Liver (tissue), 9 donors: ENCODE results near the gene MMEL1. TPM values are rescaled to one million over a fixed set of nuclear protein-coding genes. Genes with fewer than 3 reads are reported as not detected.

Source experiments
- DNase-seq: peaks from one replicate; pipeline ENCODE4 v3.0.0-alpha.2; 2017; ENCODE audit warnings: low spot score
- H3K27ac ChIP-seq, 2 donors: one replicate each; pipeline ENCODE4 v1.7.0; 2013; ENCODE audit warnings: inconsistent platforms in 2 of 2, low read length in 2 of 2, control low read depth in 1 of 2, low read depth in 1 of 2, mild to moderate bottlenecking in 1 of 2
- H3K27me3 ChIP-seq, 4 donors: one replicate each; pipeline versions ENCODE4 v1.6.1 to v1.7.0; 2013; ENCODE audit warnings: low read length in 3 of 4, inconsistent platforms in 1 of 4, mild to moderate bottlenecking in 1 of 4, moderate library complexity in 1 of 4; ENCODE audit not compliant: control insufficient read depth in 4 of 4, insufficient read depth in 4 of 4
- H3K36me3 ChIP-seq, 4 donors: one replicate each; pipeline versions ENCODE4 v1.6.1 to v1.7.0; 2013; ENCODE audit warnings: low read length in 3 of 4, mild to moderate bottlenecking in 3 of 4, low read depth in 1 of 4, moderate library complexity in 1 of 4; ENCODE audit not compliant: control insufficient read depth in 4 of 4, insufficient read depth in 3 of 4
- H3K4me1 ChIP-seq, 4 donors: one replicate each; pipeline versions ENCODE4 v1.6.1 to v1.7.0; 2013; ENCODE audit warnings: low read length in 3 of 4, mild to moderate bottlenecking in 3 of 4, moderate library complexity in 1 of 4; ENCODE audit not compliant: control insufficient read depth in 4 of 4, insufficient read depth in 4 of 4
- H3K4me3 ChIP-seq, 3 donors: one replicate each; pipeline versions ENCODE4 v1.6.1 to v1.7.0; 2013; ENCODE audit warnings: low read length in 3 of 3, control low read depth in 1 of 3, low read depth in 1 of 3, mild to moderate bottlenecking in 1 of 3
- H3K9ac ChIP-seq, 2 donors: one replicate each; pipeline ENCODE4 v1.7.0; 2013; ENCODE audit warnings: low read length in 2 of 2, mild to moderate bottlenecking in 2 of 2, moderate library complexity in 2 of 2, control low read depth in 1 of 2, low read depth in 1 of 2
- H3K9me3 ChIP-seq, 4 donors: one replicate each; pipeline versions ENCODE4 v1.6.1 to v1.7.0; 2013; ENCODE audit warnings: low read length in 3 of 4; ENCODE audit not compliant: control insufficient read depth in 4 of 4
- ATF3 ChIP-seq: IDR thresholded peaks from 2 replicates; pipeline ENCODE4 v1.6.1; 2016; ENCODE audit warnings: antibody characterized with exemption
- CTCF ChIP-seq: fragments of 150-350 bp; IDR thresholded peaks from 2 replicates; pipeline ENCODE4 v1.5.1; 2017; ENCODE audit warnings: improper control_type of control experiment, low read depth, low read length; ENCODE audit not compliant: missing input control
- EGR1 ChIP-seq, 2 donors: IDR thresholded peaks; 2 replicates each; pipeline ENCODE4 v1.6.1; 2016 to 2018; ENCODE audit warnings: antibody characterized with exemption in 2 of 2, low read depth in 2 of 2
- FOXA1 ChIP-seq: IDR thresholded peaks from 2 replicates; pipeline ENCODE4 v1.6.1; 2016; ENCODE audit warnings: antibody characterized with exemption
- FOXA2 ChIP-seq: IDR thresholded peaks from 2 replicates; pipeline ENCODE4 v1.6.1; 2016; ENCODE audit warnings: antibody characterized with exemption
- GABPA ChIP-seq, 2 donors: IDR thresholded peaks in 1 of 2; conservative IDR thresholded peaks in 1 of 2; 2 replicates each; pipeline ENCODE4 v1.6.1; 2016; ENCODE audit warnings: antibody characterized with exemption in 2 of 2, mild to moderate bottlenecking in 1 of 2, moderate library complexity in 1 of 2
- HNF4A ChIP-seq, 2 donors: conservative IDR thresholded peaks; 2 replicates each; pipeline ENCODE4 v1.6.1; 2016; ENCODE audit warnings: antibody characterized with exemption in 2 of 2, mild to moderate bottlenecking in 2 of 2
- HNF4G ChIP-seq: IDR thresholded peaks from 2 replicates; pipeline ENCODE4 v1.6.1; 2016; ENCODE audit warnings: antibody characterized with exemption
- JUND ChIP-seq, 2 donors: IDR thresholded peaks; 2 replicates each; pipeline ENCODE4 v1.6.1; 2016; ENCODE audit warnings: antibody characterized with exemption in 2 of 2
- NR2F2 ChIP-seq: IDR thresholded peaks from 2 replicates; pipeline ENCODE4 v1.6.1; 2016; ENCODE audit warnings: antibody characterized with exemption
- RAD21 ChIP-seq, 2 donors: IDR thresholded peaks; 2 replicates each; pipeline ENCODE4 v1.6.1; 2016; ENCODE audit warnings: antibody characterized with exemption in 2 of 2, mild to moderate bottlenecking in 2 of 2
- RXRA ChIP-seq, 2 donors: IDR thresholded peaks; 2 replicates each; pipeline ENCODE4 v1.6.1; 2017 to 2018; ENCODE audit warnings: antibody characterized with exemption in 2 of 2, mild to moderate bottlenecking in 1 of 2
- SP1 ChIP-seq: IDR thresholded peaks from 2 replicates; pipeline ENCODE4 v1.6.1; 2018; ENCODE audit warnings: antibody characterized with exemption, mild to moderate bottlenecking
- TAF1 ChIP-seq: conservative IDR thresholded peaks from 2 replicates; pipeline ENCODE4 v1.6.1; 2016; ENCODE audit warnings: antibody characterized with exemption, mild to moderate bottlenecking
- YY1 ChIP-seq: IDR thresholded peaks from 2 replicates; pipeline ENCODE4 v1.6.1; 2016; ENCODE audit warnings: antibody characterized with exemption, mild to moderate bottlenecking
- ZBTB33 ChIP-seq: IDR thresholded peaks from 2 replicates; pipeline ENCODE4 v1.6.1; 2016; ENCODE audit warnings: antibody characterized with exemption
- WGBS: extraction: QIAGEN DNeasy Blood & Tissue Kit; methylation state at CpG from one replicate; pipeline ENCODE4 v1.1.7; 2013; 5-methylcytosine and 5-hydroxymethylcytosine counted together
- polyA plus RNA-seq, 2 donors: library from polyadenylated mRNA; stranded (reverse) in 1 of 2; unstranded in 1 of 2; fragments of 200-250 nt in 1 of 2; fragments of >200 nt in 1 of 2; fragmentation: Nextera tagmentation in 1 of 2; extraction: Ambion mirVana in 1 of 2; gene quantifications; one replicate each; pipeline versions ENCODE4 v1.2.1 to v1.2.3, GENCODE V29; 2013 to 2015
- total RNA-seq, 2 donors: library from RNA; depleted of rRNA; stranded (reverse); fragments of >200 nt; gene quantifications; one replicate each; pipeline ENCODE4 v1.2.3, GENCODE V29; 2014
- TF ChIP-seq, protein P1 (sequence below): IDR thresholded peaks from 2 replicates; pipeline ENCODE4 v1.6.1; 2016; ENCODE audit warnings: antibody characterized with exemption
- TF ChIP-seq, protein P2 (sequence below): IDR thresholded peaks from 2 replicates; pipeline ENCODE4 v1.6.1; 2016; ENCODE audit warnings: antibody characterized with exemption, mild to moderate bottlenecking
- donor health status: healthy.
- donor health status: healthy.
- donor health status: healthy.
- donor health status: healthy.
- donor health status: healthy.

The MMEL1 gene
- total and polyA plus RNA-seq, 4 donors = under 0.01 to 0.42 TPM; not detected in 2

- TF ChIP-seq RAD21 (IDR thresholded peaks at IDR 0.05) = no peak
- no peak for TF ChIP-seq FOXA1
- no peak for TF ChIP-seq HNF4G
- no peak for TF ChIP-seq SP1
- TF ChIP-seq ZBTB33 = no peak
- TF ChIP-seq EGR1 (IDR thresholded peaks at IDR 0.05; ENCODE audit: low read depth in 2 of 2) = no peak
- TF ChIP-seq RXRA (IDR thresholded peaks at IDR 0.05) = no peak
- TF ChIP-seq, protein P1, sequence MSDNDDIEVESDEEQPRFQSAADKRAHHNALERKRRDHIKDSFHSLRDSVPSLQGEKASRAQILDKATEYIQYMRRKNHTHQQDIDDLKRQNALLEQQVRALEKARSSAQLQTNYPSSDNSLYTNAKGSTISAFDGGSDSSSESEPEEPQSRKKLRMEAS = no peak
- no peak for TF ChIP-seq CTCF
- TF ChIP-seq, protein P2, sequence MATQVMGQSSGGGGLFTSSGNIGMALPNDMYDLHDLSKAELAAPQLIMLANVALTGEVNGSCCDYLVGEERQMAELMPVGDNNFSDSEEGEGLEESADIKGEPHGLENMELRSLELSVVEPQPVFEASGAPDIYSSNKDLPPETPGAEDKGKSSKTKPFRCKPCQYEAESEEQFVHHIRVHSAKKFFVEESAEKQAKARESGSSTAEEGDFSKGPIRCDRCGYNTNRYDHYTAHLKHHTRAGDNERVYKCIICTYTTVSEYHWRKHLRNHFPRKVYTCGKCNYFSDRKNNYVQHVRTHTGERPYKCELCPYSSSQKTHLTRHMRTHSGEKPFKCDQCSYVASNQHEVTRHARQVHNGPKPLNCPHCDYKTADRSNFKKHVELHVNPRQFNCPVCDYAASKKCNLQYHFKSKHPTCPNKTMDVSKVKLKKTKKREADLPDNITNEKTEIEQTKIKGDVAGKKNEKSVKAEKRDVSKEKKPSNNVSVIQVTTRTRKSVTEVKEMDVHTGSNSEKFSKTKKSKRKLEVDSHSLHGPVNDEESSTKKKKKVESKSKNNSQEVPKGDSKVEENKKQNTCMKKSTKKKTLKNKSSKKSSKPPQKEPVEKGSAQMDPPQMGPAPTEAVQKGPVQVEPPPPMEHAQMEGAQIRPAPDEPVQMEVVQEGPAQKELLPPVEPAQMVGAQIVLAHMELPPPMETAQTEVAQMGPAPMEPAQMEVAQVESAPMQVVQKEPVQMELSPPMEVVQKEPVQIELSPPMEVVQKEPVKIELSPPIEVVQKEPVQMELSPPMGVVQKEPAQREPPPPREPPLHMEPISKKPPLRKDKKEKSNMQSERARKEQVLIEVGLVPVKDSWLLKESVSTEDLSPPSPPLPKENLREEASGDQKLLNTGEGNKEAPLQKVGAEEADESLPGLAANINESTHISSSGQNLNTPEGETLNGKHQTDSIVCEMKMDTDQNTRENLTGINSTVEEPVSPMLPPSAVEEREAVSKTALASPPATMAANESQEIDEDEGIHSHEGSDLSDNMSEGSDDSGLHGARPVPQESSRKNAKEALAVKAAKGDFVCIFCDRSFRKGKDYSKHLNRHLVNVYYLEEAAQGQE = no peak
- no peak for TF ChIP-seq YY1
- no peak for TF ChIP-seq TAF1
- no peak for TF ChIP-seq JUND (IDR thresholded peaks at IDR 0.05)
- no peak for TF ChIP-seq NR2F2
- no peak overlapping the region for H3K27ac ChIP-seq
- no peaks in the 10 kb centered on the region for H3K27me3 ChIP-seq
- H3K9ac ChIP-seq = no peak overlapping the region
- H3K4me3 ChIP-seq = no peak overlapping the region
- WGBS = 55% methylated on average over 11 of the region's 11 CpGs
- no peak for DNase-seq
- H3K4me1 ChIP-seq = peaks cover 5 to 22% (median 13%) of the 10 kb centered on the region in 4 donors
- H3K36me3 ChIP-seq = no peaks in the 10 kb centered on the region
- peaks cover 0 to 15% (median 8%) of the 10 kb centered on the region in 4 donors for H3K9me3 ChIP-seq
Measured at GRCh38 chr1:2639203-2639602, 6.4 kb upstream of the MMEL1 start.

DNA sequence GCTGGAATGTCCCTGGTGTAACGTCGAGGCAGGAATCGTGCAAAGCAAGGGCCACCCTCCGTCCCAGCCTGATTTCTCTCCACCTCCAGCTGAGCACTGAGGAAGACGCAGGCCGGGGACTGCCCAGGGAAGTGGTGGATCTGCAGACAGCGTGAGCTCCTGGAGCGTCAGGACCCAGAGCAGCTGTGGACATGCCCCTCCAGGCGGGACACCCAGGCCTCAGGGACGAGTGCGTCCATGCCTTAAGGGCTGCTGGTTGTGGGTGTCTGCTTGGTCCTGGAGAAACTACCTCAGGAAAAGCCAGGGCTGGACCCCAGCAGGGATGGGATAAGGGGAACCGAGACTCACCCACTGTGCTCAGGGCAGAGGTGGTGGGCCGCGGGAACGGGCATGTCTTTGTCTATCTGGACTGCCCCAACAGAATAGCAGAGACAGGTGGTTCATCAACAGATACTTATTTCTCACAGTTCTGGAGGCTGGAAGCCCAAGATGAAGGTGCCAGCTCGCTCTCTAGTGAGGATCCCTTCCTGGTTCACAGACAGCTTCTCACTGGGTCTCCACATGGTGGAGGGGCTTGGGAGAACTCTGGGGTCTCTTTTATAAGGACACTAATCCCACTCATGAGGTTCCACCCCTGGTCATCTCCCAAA is 5.8 kb upstream of the MMEL1 start:
- no peaks in the 10 kb centered on the region for H3K36me3 ChIP-seq
- no peak overlapping the region for H3K4me3 ChIP-seq
- no peaks in the 10 kb centered on the region for H3K27me3 ChIP-seq
- no peak overlapping the region for H3K9ac ChIP-seq
- DNase-seq = no peak
- H3K27ac ChIP-seq = no peak overlapping the region
- WGBS = 79% methylated on average over 16 of the region's 16 CpGs
- H3K4me1 ChIP-seq = peaks cover 5 to 22% (median 12%) of the 10 kb centered on the region in 4 donors
- TF ChIP-seq RAD21 (IDR thresholded peaks at IDR 0.05) = no peak
- no peak for TF ChIP-seq CTCF
- TF ChIP-seq EGR1 (IDR thresholded peaks at IDR 0.05; ENCODE audit: low read depth in 2 of 2) = no peak
- TF ChIP-seq HNF4A (conservative IDR thresholded peaks at IDR 0.05) = no peak
- TF ChIP-seq JUND (IDR thresholded peaks at IDR 0.05) = no peak
- TF ChIP-seq SP1 = no peak
- TF ChIP-seq RXRA (IDR thresholded peaks at IDR 0.05) = no peak
- TF ChIP-seq GABPA (IDR thresholded peaks at IDR 0.05 in 1 of 2, conservative IDR thresholded peaks at IDR 0.05 in 1 of 2) = no peak
- TF ChIP-seq NR2F2 = no peak
- TF ChIP-seq FOXA1 = no peak
- TF ChIP-seq HNF4G = no peak
- no peak for TF ChIP-seq FOXA2
- TF ChIP-seq ATF3 = no peak
- peaks cover 0 to 15% (median 8%) of the 10 kb centered on the region in 4 donors for H3K9me3 ChIP-seq
